Raji (cell line): ENCODE results near the gene INKA2.

Source experiments
- POLR2A ChIP-seq: IDR thresholded peaks from 2 replicates; pipeline ENCODE4 v1.6.1; 2011; ENCODE audit warnings: low read depth, low read length, control low read depth; ENCODE audit not compliant: insufficient read depth

The INKA2 gene

DNA sequence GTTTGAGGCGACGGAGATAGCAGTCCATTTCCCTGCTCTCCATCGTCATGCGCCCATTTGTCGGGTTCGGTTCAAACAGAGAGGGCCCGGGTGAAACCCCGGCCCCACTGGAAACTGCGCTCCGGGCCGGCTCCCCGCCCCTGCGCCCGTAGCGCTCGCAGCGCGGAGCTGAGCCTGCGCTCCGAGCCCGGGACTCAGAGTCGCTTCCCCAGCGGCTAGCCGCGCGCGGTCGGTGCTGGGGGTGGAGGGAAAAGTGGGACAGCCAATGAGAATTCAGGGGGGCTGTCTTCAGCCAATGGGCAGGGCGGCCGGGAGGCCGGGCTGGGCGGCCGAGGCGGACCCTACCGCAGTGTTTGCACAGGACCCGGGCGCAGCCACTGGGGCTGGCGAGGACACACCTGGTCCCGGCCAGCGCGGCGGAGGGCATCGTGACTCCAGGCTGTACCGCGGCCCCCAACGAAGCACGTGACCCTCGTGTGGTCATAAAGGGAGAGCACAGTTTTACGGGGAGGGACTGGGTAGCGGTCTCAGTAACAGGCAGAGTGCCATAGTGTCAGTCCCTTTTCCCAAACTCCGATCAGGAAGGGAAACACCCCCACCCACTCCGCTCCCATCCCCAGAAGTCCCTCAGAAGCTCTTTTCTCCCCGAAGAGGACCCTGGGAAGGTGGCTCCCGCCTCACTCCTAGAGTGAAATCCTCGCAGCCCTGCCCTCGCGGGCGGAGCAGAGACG is at the start of gene INKA2:
TSS of gene INKA2 (minus strand) at position 202 of the 731 bp plus-strand sequence. CDS start at position 49, 153 bp downstream.
- TF ChIP-seq POLR2A = peak; percentile 81

DNA sequence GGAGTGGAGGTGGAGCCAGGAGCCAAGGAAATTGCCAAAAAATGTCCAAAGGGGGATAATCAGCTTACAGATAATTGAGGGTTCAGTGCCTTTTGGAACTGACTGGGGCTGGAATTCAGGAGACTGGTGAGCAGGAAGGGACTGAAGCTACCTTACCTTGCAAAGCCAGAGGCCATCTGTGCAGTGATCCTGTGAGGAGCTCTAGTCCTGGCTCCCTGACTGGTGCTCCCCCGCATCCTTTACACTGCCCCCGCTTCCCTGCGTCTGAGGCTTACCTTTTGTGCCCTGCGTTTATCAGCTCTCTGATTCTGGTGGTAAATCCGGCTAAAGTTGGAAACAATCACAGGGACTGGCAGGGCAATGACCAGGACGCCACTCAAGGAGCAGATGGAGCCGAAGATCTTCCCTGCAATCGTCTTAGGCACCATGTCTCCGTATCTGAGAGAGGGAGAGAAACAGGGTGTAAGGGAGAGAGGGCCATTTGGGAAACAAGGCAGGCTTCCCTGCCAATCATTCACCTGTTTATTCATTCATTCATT is 47.5 kb upstream of the INKA2 start:
- TF ChIP-seq POLR2A = no peak

DNA sequence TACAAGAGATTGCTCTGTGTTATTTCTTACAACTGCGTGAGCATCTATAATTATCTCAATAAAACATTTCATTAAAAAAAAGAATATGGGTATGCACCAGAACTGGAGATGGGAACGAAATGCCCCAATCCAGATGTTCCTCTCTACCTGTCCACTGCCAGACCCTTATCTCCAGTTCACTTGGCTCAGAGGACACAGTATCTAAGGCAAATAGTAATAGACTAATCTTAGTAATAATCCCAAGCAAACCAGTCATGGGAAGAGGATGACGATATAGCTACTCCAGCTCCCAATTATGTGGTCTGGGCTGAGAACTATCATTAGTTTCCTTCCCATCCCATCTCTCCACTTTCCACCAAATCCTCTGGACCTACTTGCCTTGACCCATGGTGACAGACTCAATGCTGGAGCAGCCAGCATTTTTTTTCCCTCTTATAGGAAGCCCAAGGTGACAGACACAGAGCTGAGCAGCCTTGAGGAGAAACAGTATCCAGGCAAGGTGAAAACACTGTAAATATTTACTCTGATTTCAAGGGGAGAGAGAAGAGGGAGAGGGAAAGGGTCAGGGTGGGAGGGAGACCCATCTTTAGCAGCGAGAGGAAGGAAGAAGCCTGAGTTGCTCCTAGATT is 45.2 kb upstream of the INKA2 start:
- no peak for TF ChIP-seq POLR2A

DNA sequence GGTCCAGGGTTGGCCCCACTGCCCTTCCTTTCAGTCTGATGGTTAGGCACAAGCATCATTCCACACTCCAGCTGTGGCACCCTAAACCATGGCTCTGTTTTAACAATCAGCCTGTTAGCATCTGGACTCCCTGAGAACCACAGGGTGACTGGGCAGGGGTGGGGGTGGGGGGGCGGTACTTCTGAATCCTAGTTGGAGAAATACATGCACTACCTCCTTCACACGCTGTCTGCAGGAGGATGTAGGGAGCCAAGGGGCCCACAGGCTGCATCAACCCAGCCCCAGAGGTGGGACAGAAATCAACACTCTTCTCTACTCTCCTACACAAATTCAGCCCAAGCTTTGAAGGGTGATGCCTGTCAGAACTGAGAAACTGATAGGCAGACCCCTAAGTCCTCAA is 40.4 kb upstream of the INKA2 start:
- TF ChIP-seq POLR2A = no peak

DNA sequence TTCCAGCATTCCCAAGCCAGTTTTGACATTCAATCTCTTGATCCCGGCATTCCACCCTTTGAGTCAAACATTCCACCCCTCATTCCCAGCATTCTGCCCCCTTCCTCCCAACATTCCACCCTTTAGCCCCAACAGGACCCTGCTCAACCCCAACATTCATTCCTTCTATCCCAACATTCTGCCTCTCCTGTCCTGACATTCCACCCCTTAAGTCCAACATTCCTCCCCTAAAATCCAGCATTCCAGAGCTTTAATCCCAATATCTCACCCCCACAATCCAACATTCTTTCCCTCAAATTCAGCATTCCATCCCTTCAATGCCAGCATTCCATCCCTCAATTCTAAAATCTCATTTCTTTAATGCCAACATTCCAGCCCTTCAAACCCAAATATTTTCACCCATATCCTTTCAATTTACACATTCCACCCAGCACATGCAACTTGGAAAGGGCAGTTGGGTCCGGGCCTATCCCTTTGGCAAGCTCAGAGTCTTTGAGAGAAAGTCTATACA is 39.4 kb upstream of the INKA2 start:
- TF ChIP-seq POLR2A = no peak

DNA sequence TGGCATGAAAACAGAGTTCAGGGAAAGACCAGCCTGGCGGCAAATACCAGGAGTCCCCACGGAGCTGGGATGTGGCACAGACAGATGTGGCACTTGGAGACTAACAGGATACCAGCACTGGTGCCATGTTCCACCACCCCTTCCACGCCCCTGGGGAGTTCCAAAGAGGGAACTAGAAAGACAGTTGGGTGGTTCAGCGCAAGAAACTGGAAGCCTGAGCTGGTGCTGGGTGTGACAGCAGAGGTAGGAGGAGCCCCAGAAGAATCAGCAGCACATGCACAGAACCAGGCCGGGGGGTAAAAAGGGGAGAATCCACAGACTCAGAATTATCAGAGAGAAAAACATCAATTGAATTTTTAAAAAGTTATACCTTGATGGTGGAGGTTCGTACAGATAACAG is 38.9 kb upstream of the INKA2 start:
- TF ChIP-seq POLR2A = no peak

DNA sequence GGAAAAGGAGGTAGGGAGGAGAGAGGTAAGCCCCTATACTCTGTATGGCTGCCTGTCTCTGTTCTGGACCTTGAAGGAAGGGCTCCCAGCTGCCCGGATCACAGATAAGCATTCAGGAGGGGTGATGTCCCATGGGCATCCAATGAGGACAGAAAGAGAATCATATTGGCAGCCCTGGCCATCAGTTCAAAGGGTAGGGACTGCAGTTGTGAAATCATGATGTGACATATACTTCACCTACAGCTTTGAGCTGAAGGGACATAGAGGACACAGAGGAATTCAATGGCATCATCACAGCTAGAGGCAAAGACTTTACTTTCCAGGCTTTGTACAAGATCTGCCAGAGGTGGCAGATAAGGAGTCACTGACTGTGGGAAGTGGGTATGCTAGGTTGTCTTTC is 38.1 kb upstream of the INKA2 start:
- TF ChIP-seq POLR2A = no peak

DNA sequence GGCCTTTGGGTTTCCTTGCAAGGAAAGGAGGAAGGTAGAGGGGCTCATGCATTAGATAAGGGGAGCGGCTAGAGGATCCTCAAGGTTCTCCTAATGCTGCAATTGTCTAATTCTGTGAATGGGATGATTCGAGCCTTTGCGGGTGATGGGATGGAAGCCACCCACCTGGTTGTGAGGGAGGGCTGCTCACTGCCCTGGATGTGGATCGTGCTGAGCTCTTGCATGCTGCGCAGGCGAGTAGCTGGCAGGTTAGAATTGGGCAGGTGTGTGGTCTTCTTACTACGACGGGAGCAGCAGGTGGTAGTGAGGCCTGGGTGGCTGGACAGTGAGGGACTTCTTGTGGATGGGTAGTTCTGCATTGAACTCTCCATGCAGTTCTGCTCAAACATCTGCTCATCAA is 37.7 kb upstream of the INKA2 start:
- TF ChIP-seq POLR2A = no peak

DNA sequence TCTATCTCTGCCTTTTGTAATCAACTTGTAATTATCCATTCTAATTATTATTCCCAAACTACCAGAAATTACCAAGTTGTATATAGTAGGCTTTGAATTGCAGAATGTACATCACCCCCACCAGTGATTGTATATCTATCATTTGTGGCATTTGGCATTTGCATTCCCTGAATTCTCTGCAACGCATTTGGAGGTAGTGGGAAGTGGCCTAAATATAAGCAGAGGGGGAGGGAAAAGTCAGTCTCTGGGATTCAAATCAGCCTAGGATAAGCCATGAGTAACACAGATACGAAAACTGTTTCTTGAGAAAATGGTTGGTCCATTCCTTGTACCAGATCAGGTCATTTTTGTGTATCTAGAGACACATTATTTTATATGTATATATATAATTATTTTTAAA is 37.2 kb upstream of the INKA2 start:
- no peak for TF ChIP-seq POLR2A

DNA sequence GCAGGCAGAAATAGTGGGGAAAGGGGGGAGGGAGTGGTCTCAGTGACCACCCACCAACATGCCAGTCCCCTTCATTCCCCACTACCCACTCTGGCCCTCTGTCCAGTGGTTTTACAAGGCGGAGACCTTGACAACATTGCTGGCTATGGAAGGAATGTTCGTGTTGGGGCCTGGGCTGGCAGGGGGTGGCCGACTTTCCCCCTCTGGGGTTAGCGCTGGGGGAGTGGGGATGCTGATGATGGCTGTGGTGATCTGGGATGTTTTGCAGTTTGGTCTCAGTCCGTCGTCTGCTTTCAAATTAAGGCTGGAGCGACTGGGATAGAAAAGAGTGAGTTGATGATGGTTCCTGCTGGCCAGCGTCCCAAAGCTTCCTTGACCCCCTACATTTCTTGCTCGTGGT is 36.8 kb upstream of the INKA2 start:
- no peak for TF ChIP-seq POLR2A

DNA sequence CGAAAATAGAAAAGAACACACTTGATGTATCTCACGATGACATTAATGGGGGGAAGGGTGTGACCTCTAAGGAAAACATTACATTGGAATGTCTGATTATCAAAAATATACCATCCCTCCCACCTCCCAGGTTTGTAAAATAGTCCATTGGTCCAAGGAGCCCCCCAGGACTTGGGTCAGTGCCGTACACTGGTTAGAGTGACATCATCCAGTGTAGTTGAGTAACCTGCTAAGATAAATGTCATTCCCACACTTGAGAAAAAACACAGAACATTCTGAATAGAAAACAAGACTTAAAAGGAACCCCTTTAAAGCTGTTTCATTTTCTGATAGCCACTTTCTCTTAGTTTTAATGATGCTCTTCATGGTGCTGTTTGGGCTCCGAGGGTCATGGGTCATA is 31.7 kb upstream of the INKA2 start:
- no peak for TF ChIP-seq POLR2A

DNA sequence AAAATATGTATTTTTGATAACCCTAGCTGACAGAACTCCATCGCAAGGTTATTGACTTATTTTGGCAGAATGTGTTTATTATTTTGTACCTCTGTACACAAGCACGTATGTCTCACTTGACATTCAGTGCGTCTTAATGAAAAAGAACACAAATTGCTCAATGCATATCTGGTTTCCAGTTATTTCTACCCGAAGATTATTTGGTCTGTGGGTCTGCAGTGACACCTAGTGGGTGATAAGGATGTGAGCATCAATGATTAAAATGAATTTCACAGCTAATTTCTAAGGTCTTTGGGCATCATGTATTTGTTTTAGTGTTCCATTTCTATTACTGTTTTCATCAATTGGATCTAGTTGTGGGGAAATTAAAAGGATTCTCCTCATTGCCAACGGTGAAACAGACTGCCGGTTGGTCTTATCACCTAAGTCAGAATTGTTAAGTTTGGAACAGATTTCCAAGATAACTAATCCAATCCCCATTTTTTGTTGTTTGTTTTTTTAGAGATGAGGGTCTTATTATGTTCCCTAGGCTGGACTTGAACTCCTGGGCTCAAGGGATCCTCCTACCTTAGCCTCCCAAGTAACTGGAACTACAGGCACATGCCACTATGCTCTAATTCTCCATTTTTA is 30.4 kb upstream of the INKA2 start:
- no peak for TF ChIP-seq POLR2A

DNA sequence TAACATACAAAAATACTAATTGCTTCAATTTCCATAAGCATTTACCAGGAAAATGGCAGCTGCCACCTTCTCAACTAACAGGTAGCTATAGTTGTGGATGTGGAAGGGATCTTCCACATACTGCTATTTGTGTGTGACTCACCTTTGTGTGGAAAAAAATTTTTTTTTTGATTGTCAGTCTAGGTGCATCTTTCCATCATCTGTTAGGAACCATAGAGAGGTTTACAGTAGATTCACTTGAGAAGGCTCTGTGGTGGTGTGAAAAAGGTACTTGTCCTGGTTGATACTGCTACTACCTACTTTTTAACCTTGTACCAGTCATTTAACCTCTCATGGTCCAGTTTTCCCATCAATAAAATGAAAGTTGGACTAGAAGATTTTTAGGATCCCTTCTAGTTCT is 29.4 kb upstream of the INKA2 start:
- TF ChIP-seq POLR2A = no peak

DNA sequence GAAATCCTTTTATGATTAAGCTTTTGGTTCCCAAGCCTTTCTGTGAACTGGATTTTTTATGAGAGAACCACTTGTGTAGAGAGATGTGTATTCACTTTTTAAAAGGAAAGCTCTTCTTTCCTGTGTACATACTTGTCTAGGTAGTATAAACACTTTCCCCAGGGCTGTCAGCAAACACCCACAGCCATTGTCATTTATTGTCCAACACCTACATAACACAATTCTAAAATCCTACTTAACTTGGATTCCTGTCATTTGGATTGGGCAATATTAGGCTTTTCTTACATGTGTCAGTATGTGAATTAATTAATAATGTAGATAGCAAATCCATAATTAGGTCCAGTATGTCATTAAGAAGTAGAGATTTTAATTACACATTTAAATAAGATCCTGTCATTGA is 28.8 kb upstream of the INKA2 start:
- no peak for TF ChIP-seq POLR2A

DNA sequence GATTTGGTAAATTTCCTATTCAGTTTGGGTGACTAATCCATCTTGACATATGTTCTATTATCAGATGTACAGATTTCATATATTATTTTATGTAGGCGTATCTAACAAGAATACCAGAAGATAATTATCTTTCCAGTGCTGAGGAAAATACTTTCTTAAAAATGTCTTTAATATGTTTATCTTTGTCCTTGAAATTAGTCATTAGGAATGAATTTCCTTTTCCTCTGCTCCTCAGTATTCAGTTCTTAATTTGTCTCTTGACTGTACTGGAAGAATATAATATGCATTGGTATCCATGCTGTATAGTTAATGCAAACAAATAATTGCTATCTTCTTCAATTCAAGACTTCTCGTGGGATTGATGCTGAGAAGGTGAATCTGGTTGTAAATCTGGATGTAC is 23.1 kb upstream of the INKA2 start:
- TF ChIP-seq POLR2A = no peak

DNA sequence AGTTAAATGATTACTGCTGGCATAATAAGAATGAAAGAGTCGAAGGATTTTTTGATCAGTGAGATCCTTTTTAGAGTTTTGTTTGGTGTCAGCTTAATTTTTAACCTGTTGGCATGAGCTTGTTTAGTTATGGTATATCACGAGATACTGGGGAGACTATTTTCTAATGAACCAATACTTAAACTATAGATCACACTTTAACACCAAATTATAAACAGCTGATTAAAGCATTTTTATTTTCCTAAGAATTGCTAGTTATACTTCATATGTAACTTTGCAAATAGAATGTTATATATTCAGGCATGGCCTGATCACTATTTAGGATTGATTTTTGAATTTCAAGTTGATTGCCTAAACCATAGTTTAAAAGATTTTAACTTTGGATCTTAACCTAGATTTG is 22.5 kb upstream of the INKA2 start:
- no peak for TF ChIP-seq POLR2A
